Activated CD4-positive, CD25-positive, alpha-beta regulatory T cell treated with anti-CD3 and anti-CD28 coated beads, Interleukin-2, amount 50 U/mL, for 72 hours (primary cell): Measurements from ENCODE around the gene ZKSCAN4.

ENCODE experiments used
- DNase-seq: peaks from one replicate; pipeline ENCODE4 v3.0.0; 2021

Gene ZKSCAN4

DNA sequence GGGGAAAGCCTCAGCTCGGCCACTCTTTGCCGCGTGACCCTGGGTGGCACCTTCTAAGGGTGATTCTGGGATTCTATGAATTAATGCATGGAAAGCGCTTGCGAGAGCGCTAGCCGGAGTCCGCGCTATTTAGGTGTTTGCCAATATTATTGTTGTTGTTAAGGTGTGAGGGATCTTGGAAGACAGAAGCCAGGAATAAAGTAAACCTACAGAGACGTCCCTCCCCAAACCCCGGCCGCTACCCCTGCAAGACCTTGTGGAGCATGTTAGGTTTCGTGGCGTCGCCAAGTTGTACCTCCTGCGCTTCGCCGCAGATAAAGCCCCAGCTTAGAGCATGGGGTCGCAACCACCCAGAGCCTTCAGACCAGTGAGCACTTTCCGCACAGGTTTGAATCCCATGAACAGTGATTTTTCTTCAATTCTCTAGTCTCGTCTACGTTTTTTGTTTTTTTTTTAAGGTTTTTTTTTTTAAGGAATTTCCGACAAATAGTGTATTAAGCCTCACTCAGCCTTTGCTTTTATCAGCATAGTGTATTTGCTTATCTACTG is 43.9 kb downstream of the ZKSCAN4 start:
- no peak for DNase-seq

DNA sequence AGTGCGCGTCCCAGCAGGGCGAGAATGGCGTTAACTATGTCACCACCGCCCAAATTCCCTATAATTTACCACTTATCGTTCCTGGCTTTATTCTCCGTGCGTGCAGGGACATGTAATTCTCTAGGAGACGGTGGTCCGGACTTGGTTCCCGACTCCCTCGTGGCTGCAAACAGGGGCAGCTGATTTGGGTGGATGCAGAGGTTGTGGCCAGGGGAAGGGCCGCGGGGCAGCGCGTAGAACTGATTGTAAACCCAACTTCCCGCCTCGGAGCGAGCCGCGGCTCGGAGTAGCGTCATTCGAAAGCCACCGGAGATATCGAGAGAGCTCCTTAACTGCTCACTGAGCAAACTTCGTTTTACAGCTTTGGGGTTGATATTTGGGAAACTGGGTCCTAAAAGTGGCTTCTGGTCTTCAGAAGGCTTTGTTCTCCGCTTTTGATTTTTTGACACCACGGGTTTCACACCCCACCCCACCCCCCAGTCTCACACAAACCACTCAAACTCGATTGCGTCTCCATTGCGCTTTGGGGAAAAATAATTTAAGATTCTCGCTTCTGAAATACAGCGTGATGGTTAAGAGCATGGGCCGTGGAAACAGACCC is 44.5 kb downstream of the ZKSCAN4 start:
- no peak for DNase-seq

DNA sequence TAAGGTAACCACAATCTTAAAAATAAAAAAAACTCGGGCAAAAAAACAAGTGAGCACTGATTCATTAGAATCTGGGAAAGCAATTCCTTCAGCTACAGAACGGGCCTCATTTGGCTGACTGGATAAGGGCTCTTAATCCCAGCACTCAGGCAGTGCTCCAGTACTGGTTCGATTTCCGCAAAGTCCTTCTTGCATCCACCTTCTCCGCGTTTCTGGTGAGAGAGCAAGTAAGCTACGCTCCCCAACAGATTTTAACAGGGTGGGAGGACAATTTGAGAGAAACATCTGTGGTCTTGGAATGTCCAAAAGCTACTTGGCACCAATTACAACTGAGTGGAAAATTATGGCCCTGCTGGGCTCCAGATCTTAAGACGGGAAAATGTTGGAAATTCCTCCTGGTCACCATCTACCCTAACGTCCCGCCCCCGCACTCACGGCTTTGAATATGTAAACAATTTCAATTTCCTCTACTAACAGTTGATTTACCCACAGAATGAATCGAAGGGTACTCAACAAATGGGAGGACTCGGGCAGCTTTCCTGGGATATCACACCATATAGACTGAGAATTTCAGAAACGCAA is 45.0 kb downstream of the ZKSCAN4 start:
- no peak for DNase-seq

DNA sequence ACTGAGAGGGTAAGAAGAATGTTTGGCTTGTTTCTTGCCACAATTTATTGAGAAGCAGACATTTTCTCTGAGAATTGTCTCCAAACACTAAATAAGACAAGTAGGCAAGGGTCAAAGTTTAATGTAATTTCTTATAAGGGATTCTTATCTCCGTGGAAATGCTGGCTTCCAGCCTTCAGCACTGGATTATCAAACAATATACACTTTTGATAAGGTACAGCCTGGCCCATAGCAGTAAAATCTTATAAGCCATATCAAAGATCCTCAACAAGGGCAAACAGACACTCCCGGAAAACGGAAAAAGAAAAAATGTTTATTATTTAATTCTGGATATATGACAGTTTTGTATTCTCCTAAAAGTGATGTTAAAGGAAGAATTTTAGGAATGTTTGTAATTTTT is 45.5 kb downstream of the ZKSCAN4 start:
- DNase-seq: no peak

DNA sequence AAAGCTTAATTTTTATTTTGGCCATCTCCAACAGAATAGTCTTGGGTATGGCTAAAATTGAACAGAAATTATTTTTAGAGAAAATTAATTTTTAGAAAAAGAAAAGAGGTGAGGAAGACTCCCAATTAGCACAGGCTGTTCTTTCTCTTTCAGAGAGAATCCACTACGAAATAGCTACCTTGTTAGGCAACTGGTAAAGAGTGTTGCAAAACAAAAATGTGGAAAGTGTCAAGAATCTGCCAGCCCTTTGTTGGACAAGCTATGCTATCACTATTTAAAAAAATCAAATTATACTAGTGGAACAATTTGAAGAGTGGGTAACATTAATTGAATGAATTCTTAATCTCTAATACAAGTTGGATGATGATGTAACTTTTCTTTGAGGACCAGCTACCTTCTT is 46.2 kb downstream of the ZKSCAN4 start:
- DNase-seq: no peak

DNA sequence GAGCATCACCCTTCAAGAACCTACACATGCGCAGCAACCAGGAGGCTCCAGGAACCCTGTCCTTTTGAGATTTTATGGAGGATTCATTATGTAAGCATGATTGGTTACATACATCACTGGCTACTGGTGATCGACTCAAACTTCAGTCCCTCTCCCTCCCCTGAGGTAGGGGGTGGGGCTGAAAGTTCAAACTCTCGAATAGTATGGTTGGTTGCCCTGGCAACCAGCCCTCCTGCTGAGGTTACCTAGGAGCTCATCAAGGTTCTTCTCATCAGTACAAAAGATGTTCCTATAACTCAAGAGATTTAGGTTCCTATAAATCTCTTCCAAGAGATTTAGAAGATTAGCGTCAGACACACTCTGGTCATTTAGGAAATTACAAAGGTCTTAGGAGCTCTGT is 48.9 kb downstream of the ZKSCAN4 start:
- DNase-seq: no peak

DNA sequence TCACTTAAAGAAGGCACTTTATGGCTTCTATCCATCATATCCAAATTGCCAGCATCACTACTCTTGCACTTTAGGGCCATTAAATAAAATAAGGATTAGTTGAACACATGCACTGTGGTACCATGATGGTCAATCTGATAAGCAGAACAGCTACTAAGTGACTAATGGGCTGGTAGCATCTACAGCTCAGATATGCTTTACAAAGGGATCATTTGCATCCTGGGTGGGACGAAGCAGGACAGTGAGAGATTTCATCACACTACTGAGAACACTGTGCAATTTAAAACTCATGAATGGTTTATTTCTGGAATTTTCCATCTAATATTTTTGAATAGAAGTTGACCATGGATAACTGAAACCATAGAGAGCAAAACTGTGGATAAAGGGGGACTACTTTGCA is 52.0 kb downstream of the ZKSCAN4 start:
- no peak for DNase-seq
